ENCODE data around the gene KRT78. TPM values are rescaled to one million over a fixed set of nuclear protein-coding genes. Genes with fewer than 3 reads are reported as not detected.

Gene KRT78
- total RNA-seq, 2 experiments from 2014 or later = not detected

GRCh38 chr12:52832985-52833905 lies 15.5 kb downstream of the KRT78 start:
- intact Hi-C loops (cut with micrococcal nuclease; ENCODE audit: unreplicated experiment) = no loop called here
- Histone ChIP-seq H3K79me2 (ENCODE audit: insufficient read depth, low read depth, low read length) (no peaks in the 10 kb centered on the region), H3K36me3 (ENCODE audit: insufficient read depth, low read length) (no peaks in the 10 kb centered on the region), H3K4me3 (ENCODE audit: low read depth, low read length, poor library complexity, severe bottlenecking) (no peak overlapping the region), H3K4me1 (ENCODE audit: insufficient read depth, low read length, poor library complexity, severe bottlenecking) (no peaks in the 10 kb centered on the region), H2AFZ (ENCODE audit: low read length) (no peak overlapping the region), H3K9me3 (ENCODE audit: low read length) (no peaks in the 10 kb centered on the region), H3K27ac (ENCODE audit: low read depth, low read length, poor library complexity, severe bottlenecking) (no peak overlapping the region), H3K4me2 (ENCODE audit: low read length) (no peak overlapping the region), H3K9me2 (ENCODE audit: insufficient read depth, low read length) (no peaks in the 10 kb centered on the region), H4K20me1 (ENCODE audit: insufficient read depth, low read length) (no peaks in the 10 kb centered on the region)
- ChIA-PET CTCF (ENCODE audit: unreplicated experiment) (no interaction called here), POLR2A (no interaction called here)
- TF ChIP-seq CTCF (conservative IDR thresholded peaks at IDR 0.05; ENCODE audit: low read length) (no peak), EZH2phosphoT487 (IDR thresholded peaks at IDR 0.05; ENCODE audit: borderline replicate concordance, low read depth, low read length) (no peak)
- no peak for DNase-seq (ENCODE audit: low spot score)
- no TSS peak for BruUV-seq (replicated peaks)

GRCh38 chr12:52832451-52832850 lies 16.3 kb downstream of the KRT78 start:
- Histone ChIP-seq H3K4me2 (ENCODE audit: low read length) (no peak overlapping the region), H3K79me2 (ENCODE audit: insufficient read depth, low read depth, low read length) (no peaks in the 10 kb centered on the region), H3K9me2 (ENCODE audit: insufficient read depth, low read length) (no peaks in the 10 kb centered on the region), H3K27ac (ENCODE audit: low read depth, low read length, poor library complexity, severe bottlenecking) (no peak overlapping the region), H2AFZ (ENCODE audit: low read length) (no peak overlapping the region), H3K4me3 (ENCODE audit: low read depth, low read length, poor library complexity, severe bottlenecking) (no peak overlapping the region), H3K36me3 (ENCODE audit: insufficient read depth, low read length) (no peaks in the 10 kb centered on the region), H4K20me1 (ENCODE audit: insufficient read depth, low read length) (no peaks in the 10 kb centered on the region), H3K4me1 (ENCODE audit: insufficient read depth, low read length, poor library complexity, severe bottlenecking) (no peaks in the 10 kb centered on the region), H3K9me3 (ENCODE audit: low read length) (no peaks in the 10 kb centered on the region)
- ChIA-PET POLR2A (no interaction called here), CTCF (ENCODE audit: unreplicated experiment) (no interaction called here)
- no peak for TF ChIP-seq EZH2phosphoT487 (IDR thresholded peaks at IDR 0.05; ENCODE audit: borderline replicate concordance, low read depth, low read length)
- no peak for TF ChIP-seq CTCF (conservative IDR thresholded peaks at IDR 0.05; ENCODE audit: low read length)
- DNase-seq (ENCODE audit: low spot score) = no peak
- BruUV-seq (replicated peaks) = no TSS peak
- intact Hi-C loops (cut with micrococcal nuclease; ENCODE audit: unreplicated experiment) = no loop called here

- Histone ChIP-seq H4K20me1 (ENCODE audit: insufficient read depth, low read length) (no peaks in the 10 kb centered on the region), H2AFZ (ENCODE audit: low read length) (no peak overlapping the region), H3K4me1 (ENCODE audit: insufficient read depth, low read length, poor library complexity, severe bottlenecking) (no peaks in the 10 kb centered on the region), H3K27ac (ENCODE audit: low read depth, low read length, poor library complexity, severe bottlenecking) (no peak overlapping the region), H3K4me3 (ENCODE audit: low read depth, low read length, poor library complexity, severe bottlenecking) (no peak overlapping the region), H3K79me2 (ENCODE audit: insufficient read depth, low read depth, low read length) (no peaks in the 10 kb centered on the region), H3K9me3 (ENCODE audit: low read length) (no peaks in the 10 kb centered on the region), H3K9me2 (ENCODE audit: insufficient read depth, low read length) (no peaks in the 10 kb centered on the region), H3K4me2 (ENCODE audit: low read length) (no peak overlapping the region), H3K36me3 (ENCODE audit: insufficient read depth, low read length) (no peaks in the 10 kb centered on the region)
- intact Hi-C loops (cut with micrococcal nuclease; ENCODE audit: unreplicated experiment) = no loop called here
- ChIA-PET POLR2A (interaction anchor here (0.7 kb wide), 1 partner anchor 253 kb away, joined by 4 read pairs; no protein-coding TSS in a partner anchor), CTCF (ENCODE audit: unreplicated experiment) (no interaction called here)
- no TSS peak for BruUV-seq (replicated peaks)
- no peak for TF ChIP-seq EZH2phosphoT487 (IDR thresholded peaks at IDR 0.05; ENCODE audit: borderline replicate concordance, low read depth, low read length)
- no peak for TF ChIP-seq CTCF (conservative IDR thresholded peaks at IDR 0.05; ENCODE audit: low read length)
- DNase-seq (ENCODE audit: low spot score) = no peak
Observed at GRCh38 chr12:52831251-52831650, 17.5 kb downstream of the KRT78 start.
